Medulla oblongata (tissue), 1 donor: ENCODE data around the gene GRK4.

Experiments
- DNase-seq: peaks from one replicate; pipeline ENCODE4 v3.0.0-alpha.2; 2015; ENCODE audit errors: extremely low spot score

The GRK4 gene

GRCh38 chr4:3070709-3071500 lies 107.5 kb downstream of the GRK4 start:
- no peak for DNase-seq

GRCh38 chr4:3071811-3072210 lies 108.4 kb downstream of the GRK4 start:
- no peak for DNase-seq

GRCh38 chr4:3073158-3074077 lies 110.0 kb downstream of the GRK4 start:
- no peak for DNase-seq

DNA sequence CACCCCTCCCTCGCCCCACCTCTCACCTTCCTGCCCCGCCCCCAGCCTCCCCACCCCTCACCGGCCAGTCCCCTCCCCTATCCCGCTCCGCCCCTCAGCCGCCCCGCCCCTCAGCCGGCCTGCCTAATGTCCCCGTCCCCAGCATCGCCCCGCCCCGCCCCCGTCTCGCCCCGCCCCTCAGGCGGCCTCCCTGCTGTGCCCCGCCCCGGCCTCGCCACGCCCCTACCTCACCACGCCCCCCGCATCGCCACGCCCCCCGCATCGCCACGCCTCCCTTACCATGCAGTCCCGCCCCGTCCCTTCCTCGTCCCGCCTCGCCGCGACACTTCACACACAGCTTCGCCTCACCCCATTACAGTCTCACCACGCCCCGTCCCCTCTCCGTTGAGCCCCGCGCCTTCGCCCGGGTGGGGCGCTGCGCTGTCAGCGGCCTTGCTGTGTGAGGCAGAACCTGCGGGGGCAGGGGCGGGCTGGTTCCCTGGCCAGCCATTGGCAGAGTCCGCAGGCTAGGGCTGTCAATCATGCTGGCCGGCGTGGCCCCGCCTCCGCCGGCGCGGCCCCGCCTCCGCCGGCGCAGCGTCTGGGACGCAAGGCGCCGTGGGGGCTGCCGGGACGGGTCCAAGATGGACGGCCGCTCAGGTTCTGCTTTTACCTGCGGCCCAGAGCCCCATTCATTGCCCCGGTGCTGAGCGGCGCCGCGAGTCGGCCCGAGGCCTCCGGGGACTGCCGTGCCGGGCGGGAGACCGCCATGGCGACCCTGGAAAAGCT lies 110.9 kb downstream of the GRK4 start, which contains the start of the genes HTT and HTT-AS:
TSS of gene HTT (plus strand) at position 604 of the 768 bp plus-strand sequence. CDS start at position 749, 145 bp downstream.
TSS of gene HTT-AS (minus strand) at position 461 of the 768 bp plus-strand sequence.
- DNase-seq, result peak; percentile 97

GRCh38 chr4:3074846-3075651 lies 111.7 kb downstream of the GRK4 start:
- DNase-seq, result peak; percentile 59

DNA sequence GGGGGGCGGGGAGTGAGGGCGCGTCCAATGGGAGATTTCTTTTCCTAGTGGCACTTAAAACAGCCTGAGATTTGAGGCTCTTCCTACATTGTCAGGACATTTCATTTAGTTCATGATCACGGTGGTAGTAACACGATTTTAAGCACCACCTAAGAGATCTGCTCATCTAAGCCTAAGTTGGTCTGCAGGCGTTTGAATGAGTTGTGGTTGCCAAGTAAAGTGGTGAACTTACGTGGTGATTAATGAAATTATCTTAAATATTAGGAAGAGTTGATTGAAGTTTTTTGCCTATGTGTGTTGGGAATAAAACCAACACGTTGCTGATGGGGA lies 112.2 kb downstream of the GRK4 start:
- DNase-seq, result no peak

- no peak for DNase-seq
These were observed 114.4 kb downstream of the GRK4 start for GRCh38 chr4:3077796-3078195.

DNA sequence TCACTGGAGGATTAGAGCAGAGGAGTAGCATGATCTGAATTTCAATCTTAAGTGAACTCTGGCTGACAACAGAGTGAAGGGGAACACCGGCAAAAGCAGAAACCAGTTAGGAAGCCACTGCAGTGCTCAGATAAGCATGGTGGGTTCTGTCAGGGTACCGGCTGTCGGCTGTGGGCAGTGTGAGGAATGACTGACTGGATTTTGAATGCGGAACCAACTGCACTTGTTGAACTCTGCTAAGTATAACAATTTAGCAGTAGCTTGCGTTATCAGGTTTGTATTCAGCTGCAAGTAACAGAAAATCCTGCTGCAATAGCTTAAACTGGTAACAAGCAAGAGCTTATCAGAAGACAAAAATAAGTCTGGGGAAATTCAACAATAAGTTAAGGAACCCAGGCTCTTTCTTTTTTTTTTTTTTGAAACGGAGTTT lies 116.3 kb downstream of the GRK4 start:
- DNase-seq, result no peak

DNA sequence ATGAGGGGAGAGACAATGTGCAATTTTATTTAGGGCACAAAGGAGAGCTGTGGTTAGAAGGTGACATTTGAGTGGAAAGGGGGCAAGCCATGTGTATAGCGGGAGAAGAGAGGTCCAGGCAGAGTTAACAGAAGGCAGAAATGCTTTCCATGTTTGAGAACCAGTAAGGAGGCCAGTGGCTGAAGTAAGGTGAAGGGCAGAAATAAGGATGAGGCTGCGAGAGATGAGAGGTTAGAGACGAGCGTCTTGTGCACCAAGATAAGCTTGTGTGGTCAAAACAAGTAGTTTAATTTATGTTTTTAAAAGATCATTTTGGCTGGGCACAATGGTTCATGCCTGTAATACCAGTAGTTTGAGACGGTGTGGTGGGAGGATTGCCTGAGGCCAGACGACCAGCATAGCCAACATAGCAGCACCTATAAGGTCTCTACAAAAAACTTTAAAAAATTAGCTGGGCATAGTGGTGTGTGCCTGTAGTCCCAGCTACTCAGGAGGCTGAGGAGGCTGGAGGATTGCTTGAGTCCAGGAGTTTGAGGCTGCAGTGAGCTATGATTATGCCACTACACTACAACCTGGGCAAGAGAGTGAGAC lies 119.6 kb downstream of the GRK4 start:
- DNase-seq, result no peak

- DNase-seq, result no peak
These were observed 120.4 kb downstream of the GRK4 start for GRCh38 chr4:3083732-3084131.

DNA sequence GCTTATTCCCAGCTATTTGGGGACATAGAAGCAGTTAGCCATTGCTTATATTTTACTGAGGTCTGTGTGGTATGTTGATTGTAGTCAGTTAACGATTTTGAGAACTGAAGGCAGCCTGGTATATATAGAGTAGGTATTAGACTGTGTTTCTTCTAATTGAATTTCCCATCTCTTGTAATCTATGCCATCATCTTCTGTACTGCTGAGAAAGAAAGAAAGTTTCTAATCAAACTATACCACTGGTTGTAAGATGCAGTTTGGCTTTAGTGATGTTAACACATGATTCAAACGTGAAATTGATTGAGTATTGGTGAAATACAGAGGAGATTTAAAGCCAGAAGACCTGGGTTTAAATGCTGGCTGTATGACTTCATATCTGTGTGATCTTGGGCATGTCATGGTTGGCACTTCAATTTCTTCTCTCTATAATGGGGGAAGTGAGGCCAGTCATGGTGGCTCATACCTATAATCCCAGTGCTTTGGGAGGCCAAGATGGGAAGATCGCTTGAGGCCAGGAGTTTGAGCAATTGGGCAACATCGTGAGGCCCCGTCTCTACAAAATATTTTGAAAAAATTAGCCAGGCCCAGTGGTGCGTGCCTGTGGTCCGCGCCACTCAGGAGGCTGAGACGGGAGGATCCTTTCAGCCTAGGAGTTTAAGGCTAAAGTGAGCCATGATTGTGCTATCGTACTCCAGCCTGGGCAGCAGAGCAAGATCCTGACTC lies 122.7 kb downstream of the GRK4 start:
- no peak for DNase-seq

- DNase-seq, result no peak
These were observed 123.9 kb downstream of the GRK4 start for GRCh38 chr4:3087115-3087797.
